Non-pigmented ciliary epithelial cell (primary cell): ENCODE measurements around the gene RBFOX2.

Source experiments
- DNase-seq: peaks from one replicate; pipeline ENCODE4 v3.0.0-alpha.2; 2010; ENCODE audit warnings: low read depth

The RBFOX2 gene

GRCh38 chr22:35863432-35863831, 165.2 kb downstream of the RBFOX2 start:
- no peak for DNase-seq

DNA sequence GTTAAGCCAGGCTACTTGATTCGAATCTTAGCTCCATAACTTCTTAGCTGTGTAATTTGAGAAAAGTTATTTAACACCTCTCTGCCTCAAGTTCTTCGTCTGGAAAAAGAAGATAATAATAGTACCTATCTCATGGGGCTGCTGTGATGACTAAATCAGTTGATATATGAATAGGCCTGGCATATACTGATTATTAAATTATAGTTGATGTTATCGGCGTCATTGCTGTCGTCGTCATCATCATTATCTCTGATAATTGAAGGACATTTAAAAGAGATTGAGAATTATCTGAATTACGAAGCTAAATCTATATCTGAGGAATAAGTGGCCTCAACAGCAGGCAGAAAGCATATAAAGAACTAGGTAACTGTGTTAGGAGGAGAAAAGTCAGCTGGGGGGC, 165.9 kb downstream of the RBFOX2 start:
- no peak for DNase-seq

DNA sequence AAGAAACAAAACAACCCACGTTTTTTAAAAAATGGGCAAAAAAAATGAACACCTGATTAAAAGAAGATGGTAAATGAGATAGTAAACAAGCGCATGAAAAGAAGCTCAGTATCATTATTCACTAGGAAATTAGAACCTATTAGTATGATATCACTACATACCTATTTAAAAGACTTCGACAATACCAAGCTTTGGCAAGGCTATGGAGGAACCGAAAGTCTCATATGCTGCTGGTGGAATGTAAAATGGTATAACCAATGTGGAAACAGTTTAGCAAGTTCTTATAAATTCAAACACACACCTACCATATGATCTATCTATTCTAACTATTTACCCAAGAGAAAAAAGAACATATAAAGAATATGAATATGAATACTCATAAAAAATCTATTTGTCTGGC, 167.2 kb downstream of the RBFOX2 start:
- DNase-seq = no peak

GRCh38 chr22:35860837-35861236, 167.8 kb downstream of the RBFOX2 start:
- DNase-seq = no peak

GRCh38 chr22:35860087-35860733, 168.4 kb downstream of the RBFOX2 start:
- no peak for DNase-seq

- no peak for DNase-seq
Measured at GRCh38 chr22:35854334-35854733, 174.3 kb downstream of the RBFOX2 start.

DNA sequence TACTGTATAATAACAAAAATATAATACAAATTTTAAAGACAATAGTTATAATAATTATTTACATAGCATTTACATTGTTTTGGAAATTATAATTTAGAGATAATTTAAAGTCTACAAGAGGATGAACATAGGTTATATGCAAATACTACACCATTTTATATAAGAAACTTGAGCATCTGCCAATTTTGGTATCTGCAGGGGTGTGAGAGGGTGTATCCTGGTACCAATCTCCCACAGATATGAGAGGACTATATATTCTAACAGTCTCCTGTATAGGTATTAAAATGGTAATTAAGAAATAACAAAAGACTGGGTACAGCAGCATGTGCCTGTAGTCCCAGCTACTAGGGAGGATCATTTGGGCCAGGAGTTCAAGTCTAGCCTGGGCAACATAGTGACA, 176.5 kb downstream of the RBFOX2 start:
- DNase-seq = no peak

GRCh38 chr22:35850831-35851230, 177.8 kb downstream of the RBFOX2 start:
- no peak for DNase-seq

DNA sequence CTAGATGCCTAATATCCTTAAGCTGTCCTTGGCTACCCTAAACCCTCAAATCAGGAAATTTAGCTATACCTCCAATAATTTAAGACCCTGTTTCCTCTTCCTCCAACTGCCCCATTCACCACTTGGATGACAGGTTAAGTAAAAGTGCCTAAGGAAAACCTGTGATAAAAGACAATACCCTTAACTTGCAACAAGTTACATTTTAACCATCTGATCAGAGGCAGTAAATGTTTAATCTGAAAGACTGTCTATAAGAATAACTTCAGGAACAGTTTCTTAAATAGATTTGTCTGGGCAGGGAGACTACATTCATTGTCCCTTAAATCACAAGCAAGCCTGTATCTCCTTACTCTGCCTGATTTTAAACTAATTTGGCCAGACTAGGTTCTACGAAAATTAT, 181.8 kb downstream of the RBFOX2 start:
- no peak for DNase-seq

GRCh38 chr22:35844886-35845285, 183.7 kb downstream of the RBFOX2 start:
- no peak for DNase-seq

DNA sequence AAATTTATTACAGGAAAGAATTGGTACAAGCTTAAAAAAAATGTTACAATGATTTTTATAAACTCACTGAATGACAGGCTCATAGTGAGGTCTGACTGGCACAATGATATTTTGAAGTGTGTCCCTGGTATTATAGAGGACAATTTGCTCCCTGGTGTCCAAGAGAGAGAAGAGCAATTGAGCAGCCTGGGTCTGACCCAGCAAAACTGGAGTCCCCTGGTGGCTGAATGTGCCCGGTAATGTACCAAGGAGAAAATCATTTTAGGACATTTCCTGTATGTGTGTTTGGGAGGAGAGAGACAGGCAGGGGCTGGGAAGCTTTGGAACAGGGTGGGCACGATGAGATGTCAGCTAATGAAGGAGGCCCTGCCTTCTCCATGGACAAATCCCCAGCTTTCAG, 185.7 kb downstream of the RBFOX2 start:
- DNase-seq = no peak

- DNase-seq = no peak
Measured at GRCh38 chr22:35842519-35842913, 186.1 kb downstream of the RBFOX2 start.

GRCh38 chr22:35841907-35842518, 186.6 kb downstream of the RBFOX2 start:
- DNase-seq = no peak

- DNase-seq = peak; percentile 94
Measured at GRCh38 chr22:35840302-35840739, 188.3 kb downstream of the RBFOX2 start.

DNA sequence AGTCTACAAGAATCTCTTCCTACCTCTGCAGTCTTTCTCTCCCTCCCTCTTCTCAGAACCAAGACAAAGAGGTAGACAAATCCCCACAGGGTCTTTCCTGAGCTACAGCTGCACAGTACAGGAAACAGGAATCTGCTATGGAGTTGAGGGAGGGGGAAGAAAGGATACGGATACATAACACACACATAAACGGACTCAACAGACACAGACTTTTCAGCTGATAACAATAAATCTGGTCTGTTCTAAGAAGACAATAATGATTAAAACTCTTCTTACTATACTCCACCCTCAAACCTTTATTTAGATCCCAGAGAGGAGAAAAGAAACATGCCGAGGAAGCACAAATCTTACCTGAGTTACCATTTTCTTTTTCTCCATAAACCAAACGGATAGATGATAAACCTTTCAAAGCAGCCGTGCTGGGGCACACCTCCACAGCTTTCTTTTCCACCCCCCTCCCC, 188.8 kb downstream of the RBFOX2 start:
- no peak for DNase-seq

DNA sequence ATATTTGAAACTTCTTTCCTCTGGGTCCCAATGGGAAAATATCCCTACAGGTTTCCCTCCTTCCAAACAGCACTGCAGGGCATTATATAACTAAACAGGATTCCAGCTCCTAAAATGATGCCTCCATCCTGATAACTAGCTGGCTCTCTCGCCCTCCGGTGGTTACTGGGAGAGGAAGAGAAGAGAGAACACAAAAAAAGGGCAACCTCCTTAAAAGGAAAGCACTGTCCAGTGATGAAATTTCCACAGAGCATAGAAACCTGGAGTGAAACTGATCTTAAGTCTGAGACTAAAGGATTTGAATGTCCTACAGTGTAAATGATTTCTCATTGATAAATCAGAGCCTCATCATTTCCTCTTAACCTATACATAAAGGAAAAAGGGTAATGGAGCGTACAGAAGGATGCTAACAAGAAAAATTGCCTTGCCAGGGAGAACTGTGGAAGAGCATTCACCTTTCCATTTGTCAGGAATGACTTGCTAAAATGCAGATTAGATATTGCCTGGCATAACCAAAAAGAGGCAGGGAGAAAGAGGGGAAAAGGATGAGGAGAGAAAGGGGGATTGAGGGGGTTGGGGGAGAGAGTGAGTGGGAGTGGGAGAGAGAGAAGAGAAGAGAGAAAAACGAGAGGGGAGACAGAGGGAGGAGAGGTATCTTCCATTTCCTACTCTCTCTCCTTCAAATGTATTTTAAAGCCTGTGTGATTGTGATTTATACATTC, 189.6 kb downstream of the RBFOX2 start:
- no peak for DNase-seq

GRCh38 chr22:35837101-35837727, 191.4 kb downstream of the RBFOX2 start:
- DNase-seq = no peak

GRCh38 chr22:35835998-35836691, 192.5 kb downstream of the RBFOX2 start:
- DNase-seq = no peak

- no peak for DNase-seq
Measured at GRCh38 chr22:35835267-35835997, 193.2 kb downstream of the RBFOX2 start.

- no peak for DNase-seq
Measured at GRCh38 chr22:35834061-35834460, 194.6 kb downstream of the RBFOX2 start.

DNA sequence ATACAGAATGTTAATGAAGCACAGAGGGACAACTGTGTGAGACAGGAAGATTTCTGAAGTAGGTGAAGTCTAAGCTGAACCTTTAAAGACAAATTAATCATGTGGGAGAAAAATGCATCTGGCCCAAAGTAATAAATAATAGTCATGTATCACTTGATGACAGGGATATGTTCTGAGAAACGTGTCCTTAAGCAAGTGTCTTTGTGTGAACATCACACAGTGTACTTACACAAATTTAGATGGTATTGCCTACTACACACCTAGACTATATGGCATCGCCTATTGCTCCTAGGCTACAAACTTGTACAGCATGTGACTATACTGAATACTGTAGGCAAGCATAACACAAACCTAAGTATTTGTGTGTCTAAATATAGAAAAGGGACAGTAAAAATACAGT, 198.3 kb downstream of the RBFOX2 start:
- no peak for DNase-seq

- no peak for DNase-seq
Measured at GRCh38 chr22:35824256-35824655, 204.4 kb downstream of the RBFOX2 start.
